ENCODE data around the gene CDPF1. TPM values are rescaled to one million over a fixed set of nuclear protein-coding genes. Genes with fewer than 3 reads are reported as not detected.

CDPF1 gene
- total RNA-seq, 4 donors from 2014 or later = 1.5 to 12.7 (median 4.5) TPM

DNA sequence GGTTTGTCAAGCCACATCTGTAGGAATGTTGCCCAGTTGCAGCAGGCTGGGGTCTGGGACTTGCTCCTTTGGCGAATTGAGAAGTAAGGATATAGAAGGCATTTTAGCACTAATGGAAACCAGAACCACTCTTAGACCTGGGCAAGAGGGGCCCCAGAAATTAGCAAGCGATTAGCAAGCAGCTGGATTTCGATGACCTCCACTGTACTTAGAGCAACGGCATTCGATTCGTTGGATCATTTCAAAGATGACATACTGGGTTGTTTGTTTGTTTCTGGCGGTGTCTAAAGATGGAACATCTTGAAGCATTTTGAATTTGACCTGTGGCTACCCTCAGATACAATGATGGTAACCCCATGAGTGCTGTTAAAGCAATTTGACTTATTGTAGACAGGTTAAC lies 1.2 kb upstream of the CDPF1 start:
- no peaks in the 10 kb centered on the region for H3K27me3 ChIP-seq
- H3K36me3 ChIP-seq = no peaks in the 10 kb centered on the region
- H3K4me1 ChIP-seq = peaks cover 0 to 6% of the 10 kb centered on the region in 2 donors
- H3K9me3 ChIP-seq = no peaks in the 10 kb centered on the region
- no peak for DNase-seq
- H3K27ac ChIP-seq = no peak overlapping the region
- H3K4me3 ChIP-seq = peak overlapping the region in 1 of 2 donors; percentile 67
- TF ChIP-seq POLR2A (IDR thresholded peaks at IDR 0.05) = no peak
- TF ChIP-seq, protein P1, sequence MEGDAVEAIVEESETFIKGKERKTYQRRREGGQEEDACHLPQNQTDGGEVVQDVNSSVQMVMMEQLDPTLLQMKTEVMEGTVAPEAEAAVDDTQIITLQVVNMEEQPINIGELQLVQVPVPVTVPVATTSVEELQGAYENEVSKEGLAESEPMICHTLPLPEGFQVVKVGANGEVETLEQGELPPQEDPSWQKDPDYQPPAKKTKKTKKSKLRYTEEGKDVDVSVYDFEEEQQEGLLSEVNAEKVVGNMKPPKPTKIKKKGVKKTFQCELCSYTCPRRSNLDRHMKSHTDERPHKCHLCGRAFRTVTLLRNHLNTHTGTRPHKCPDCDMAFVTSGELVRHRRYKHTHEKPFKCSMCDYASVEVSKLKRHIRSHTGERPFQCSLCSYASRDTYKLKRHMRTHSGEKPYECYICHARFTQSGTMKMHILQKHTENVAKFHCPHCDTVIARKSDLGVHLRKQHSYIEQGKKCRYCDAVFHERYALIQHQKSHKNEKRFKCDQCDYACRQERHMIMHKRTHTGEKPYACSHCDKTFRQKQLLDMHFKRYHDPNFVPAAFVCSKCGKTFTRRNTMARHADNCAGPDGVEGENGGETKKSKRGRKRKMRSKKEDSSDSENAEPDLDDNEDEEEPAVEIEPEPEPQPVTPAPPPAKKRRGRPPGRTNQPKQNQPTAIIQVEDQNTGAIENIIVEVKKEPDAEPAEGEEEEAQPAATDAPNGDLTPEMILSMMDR (IDR thresholded peaks at IDR 0.05) = no peak
- intact Hi-C loops (cut with DNase I; ENCODE audit: low total_unique reads) = no loop called here

DNA sequence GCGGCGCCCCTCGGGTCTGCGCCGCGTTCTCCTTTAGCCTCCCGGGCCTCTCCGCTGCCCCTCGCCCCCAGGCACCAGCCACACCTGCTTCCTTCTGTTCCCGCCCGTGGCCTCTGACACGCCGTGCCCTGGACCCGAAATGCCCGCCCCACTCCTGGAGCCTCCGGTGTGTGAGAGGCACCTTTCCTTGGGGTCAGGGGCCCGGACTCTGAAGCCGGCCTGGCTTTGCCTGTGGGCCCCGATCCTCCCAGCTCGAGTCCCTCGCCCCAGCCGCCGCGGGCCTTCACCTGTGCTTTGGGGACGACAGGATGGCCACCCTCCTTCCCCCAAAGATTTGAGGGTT lies 661 bp upstream of the CDPF1 start:
- TF ChIP-seq POLR2A (IDR thresholded peaks at IDR 0.05) = no peak
- TF ChIP-seq, protein P1 (IDR thresholded peaks at IDR 0.05) = no peak
- Histone ChIP-seq H3K27ac (peak overlapping the region; percentile 72 to 85), H3K4me1 (peaks cover 0 to 6% of the 10 kb centered on the region in 2 donors), H3K36me3 (no peaks in the 10 kb centered on the region), H3K4me3 (peak overlapping the region; percentile 67 to 90), H3K9me3 (no peaks in the 10 kb centered on the region), H3K27me3 (no peaks in the 10 kb centered on the region)
- no peak for DNase-seq
- intact Hi-C loops (cut with DNase I; ENCODE audit: low total_unique reads) = no loop called here

DNA sequence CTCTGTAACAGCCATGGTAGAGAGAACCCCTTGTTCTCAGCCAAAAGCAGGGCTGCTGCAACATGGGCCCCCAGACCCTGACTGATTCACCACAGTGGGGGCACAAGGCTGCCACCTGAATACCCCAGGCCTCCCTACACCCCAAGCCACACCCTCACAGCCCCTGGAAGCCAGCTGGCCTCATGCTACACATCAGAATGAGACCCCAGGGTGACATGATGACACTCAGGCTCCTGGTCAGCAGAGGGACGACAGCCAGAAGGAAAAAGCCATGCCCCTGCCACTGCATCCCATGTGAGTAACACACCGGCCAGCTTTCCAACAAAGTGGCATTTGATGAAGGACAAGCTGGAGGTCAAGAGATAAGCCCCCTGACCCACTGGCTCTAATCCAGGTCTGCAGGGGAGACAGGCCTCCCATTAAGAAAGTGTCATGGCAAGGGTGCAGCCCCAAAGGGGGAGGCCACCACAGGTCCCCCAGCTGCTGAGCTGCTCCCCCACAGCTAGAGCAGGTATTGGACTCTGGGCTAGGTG lies 2.6 kb downstream of the CDPF1 start:
- DNase-seq = no peak
- no peak overlapping the region for H3K4me3 ChIP-seq
- H3K4me1 ChIP-seq = peaks cover 0 to 6% of the 10 kb centered on the region in 2 donors
- no peaks in the 10 kb centered on the region for H3K27me3 ChIP-seq
- intact Hi-C loops (cut with DNase I; ENCODE audit: low total_unique reads) = loop anchor here (10.0 kb wide), 1 partner anchor 113 kb away; no protein-coding TSS in a partner anchor
- H3K27ac ChIP-seq = no peak overlapping the region
- TF ChIP-seq, protein P1 (IDR thresholded peaks at IDR 0.05) = no peak
- no peaks in the 10 kb centered on the region for H3K36me3 ChIP-seq
- no peaks in the 10 kb centered on the region for H3K9me3 ChIP-seq

DNA sequence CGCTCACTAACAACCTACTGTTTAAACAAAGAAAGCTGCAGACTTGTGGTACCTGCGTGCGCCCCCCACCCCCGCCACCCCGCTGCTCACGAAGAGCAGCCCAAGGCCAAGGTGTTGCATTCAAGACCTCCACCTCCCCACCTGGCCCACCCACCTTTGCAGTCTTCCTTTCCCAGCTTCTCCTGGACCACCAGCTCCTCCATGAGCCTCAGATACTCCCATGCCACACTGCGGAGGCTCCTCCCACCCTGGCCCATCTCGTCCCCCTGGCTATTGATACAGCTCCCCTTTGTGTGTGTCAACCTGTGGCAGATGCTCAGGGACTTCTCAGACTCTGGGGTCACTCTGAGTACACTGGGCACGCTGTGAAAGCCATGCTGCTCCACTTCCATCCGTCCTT lies 3.9 kb downstream of the CDPF1 start:
- Histone ChIP-seq H3K4me3 (no peak overlapping the region), H3K27me3 (no peaks in the 10 kb centered on the region), H3K27ac (no peak overlapping the region), H3K4me1 (peaks cover 0 to 5% of the 10 kb centered on the region in 2 donors), H3K9me3 (no peaks in the 10 kb centered on the region), H3K36me3 (no peaks in the 10 kb centered on the region)
- TF ChIP-seq, protein P1 (IDR thresholded peaks at IDR 0.05) = no peak
- no peak for TF ChIP-seq POLR2A (IDR thresholded peaks at IDR 0.05)
- intact Hi-C loops (cut with DNase I; ENCODE audit: low total_unique reads) = loop anchor here (10.0 kb wide), 1 partner anchor 111 kb away; no protein-coding TSS in a partner anchor
- no peak for DNase-seq

DNA sequence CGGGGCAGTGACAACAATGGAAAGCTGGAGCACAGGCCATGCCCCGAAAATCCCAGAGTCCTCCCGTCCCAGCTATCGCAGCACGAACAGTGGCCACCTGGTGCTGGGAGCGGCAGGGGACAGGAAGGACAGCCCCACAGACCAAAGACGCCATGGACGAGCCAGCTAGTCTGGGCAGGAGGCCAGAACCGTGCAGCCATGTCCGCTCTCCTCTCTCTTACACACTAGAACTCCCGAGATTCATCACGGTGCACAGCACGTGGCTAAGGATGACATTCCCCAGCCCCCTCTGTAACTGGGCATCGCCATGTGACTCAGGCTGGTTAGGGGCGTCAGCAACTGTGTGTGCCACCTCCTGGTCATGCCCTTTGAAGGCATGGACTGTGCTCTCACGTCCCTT lies 4.6 kb downstream of the CDPF1 start:
- Histone ChIP-seq H3K4me1 (no peaks in the 10 kb centered on the region), H3K9me3 (no peaks in the 10 kb centered on the region), H3K27me3 (no peaks in the 10 kb centered on the region), H3K36me3 (no peaks in the 10 kb centered on the region), H3K27ac (no peak overlapping the region), H3K4me3 (no peak overlapping the region)
- intact Hi-C loops (cut with DNase I; ENCODE audit: low total_unique reads) = loop anchor here (10.0 kb wide), 1 partner anchor 111 kb away; no protein-coding TSS in a partner anchor
- DNase-seq = no peak
- TF ChIP-seq, protein P1 (IDR thresholded peaks at IDR 0.05) = no peak
- no peak for TF ChIP-seq POLR2A (IDR thresholded peaks at IDR 0.05)
